ENCODE data around the gene EIPR1.
"Not testable (repeated sequence)": the region's sequence is repeated elsewhere in the genome, so short reads cannot be mapped to it uniquely, and the experiment has no call there.

EIPR1 gene

GRCh38 chr2:3301001-3301400 is 76.6 kb downstream of the EIPR1 start:
- no peak for DNase-seq

- DNase-seq, result no peak
These were observed 77.2 kb downstream of the EIPR1 start for GRCh38 chr2:3300224-3300995.

- no peak for DNase-seq
These were observed 77.9 kb downstream of the EIPR1 start for GRCh38 chr2:3299703-3300102.

GRCh38 chr2:3299130-3299529 is 78.5 kb downstream of the EIPR1 start:
- DNase-seq, result no peak

GRCh38 chr2:3298191-3298590 is 79.4 kb downstream of the EIPR1 start:
- no peak for DNase-seq

- DNase-seq, result no peak
These were observed 80.1 kb downstream of the EIPR1 start for GRCh38 chr2:3297523-3297922.

- no peak for DNase-seq
These were observed 81.2 kb downstream of the EIPR1 start for GRCh38 chr2:3296182-3296972.

- DNase-seq, result no peak
These were observed 83.1 kb downstream of the EIPR1 start for GRCh38 chr2:3294493-3294892.

- no peak for DNase-seq
These were observed 83.5 kb downstream of the EIPR1 start for GRCh38 chr2:3294069-3294468.

- DNase-seq, result no peak
These were observed 84.4 kb downstream of the EIPR1 start for GRCh38 chr2:3293221-3293620.

GRCh38 chr2:3292416-3292815 is 85.2 kb downstream of the EIPR1 start:
- DNase-seq, result no peak

- no peak for DNase-seq
These were observed 85.9 kb downstream of the EIPR1 start for GRCh38 chr2:3291750-3292149.

GRCh38 chr2:3291113-3291512 is 86.5 kb downstream of the EIPR1 start:
- no peak for DNase-seq

GRCh38 chr2:3290655-3291054 is 87.0 kb downstream of the EIPR1 start:
- DNase-seq, result no peak

GRCh38 chr2:3289971-3290370 is 87.6 kb downstream of the EIPR1 start:
- DNase-seq, result no peak

GRCh38 chr2:3289526-3289925 is 88.1 kb downstream of the EIPR1 start:
- DNase-seq, result no peak

- DNase-seq, result no peak
These were observed 88.5 kb downstream of the EIPR1 start for GRCh38 chr2:3289171-3289515.

GRCh38 chr2:3288470-3289170 is 89.0 kb downstream of the EIPR1 start:
- no peak for DNase-seq

- DNase-seq, result no peak
These were observed 89.7 kb downstream of the EIPR1 start for GRCh38 chr2:3287896-3288295.

GRCh38 chr2:3286646-3287036 is 91.0 kb downstream of the EIPR1 start:
- DNase-seq, result not testable (repeated sequence)

GRCh38 chr2:3285901-3286645 is 91.5 kb downstream of the EIPR1 start:
- no peak for DNase-seq

- DNase-seq, result no peak
These were observed 92.7 kb downstream of the EIPR1 start for GRCh38 chr2:3284657-3285630.

All from activated T-cell treated with anti-CD3 and anti-CD28 coated beads, Interleukin-2, amount 50 U/mL, for 48 hours (primary cell).